HG02571 (cell line): Measurements from ENCODE around the gene RAB24.
"Not testable (repeated sequence)": the region's sequence is repeated elsewhere in the genome, so short reads cannot be mapped to it uniquely, and the experiment has no call there.

Experiments
- ATAC-seq: cut with Tn5 transposase; IDR thresholded peaks from one replicate; pipeline ENCODE4 v1.9.1; 2021; ENCODE audit warnings: mild to moderate bottlenecking, moderate library complexity; ENCODE audit not compliant: unreplicated experiment

RAB24 gene

GRCh38 chr5:177311723-177312648, 8.5 kb upstream of the RAB24 start, which contains the start of gene MXD3:
Gene MXD3, minus strand, starts transcription at chr5:177311898. Its CDS starts 68 bp downstream, at chr5:177311830.
- ATAC-seq, result peak; percentile 63

- ATAC-seq, result no peak
These were observed 7.8 kb upstream of the RAB24 start for GRCh38 chr5:177311392-177311722.

GRCh38 chr5:177310757-177311391, 7.4 kb upstream of the RAB24 start:
- no peak for ATAC-seq

GRCh38 chr5:177310332-177310731, 6.8 kb upstream of the RAB24 start:
- ATAC-seq, result no peak

- no peak for ATAC-seq
These were observed 6.1 kb upstream of the RAB24 start for GRCh38 chr5:177309351-177310191.

GRCh38 chr5:177308740-177309139, 5.2 kb upstream of the RAB24 start:
- ATAC-seq, result no peak

- ATAC-seq, result no peak
These were observed 4.2 kb upstream of the RAB24 start for GRCh38 chr5:177307544-177308363.

- ATAC-seq, result no peak
These were observed 3.4 kb upstream of the RAB24 start for GRCh38 chr5:177306674-177307543.

GRCh38 chr5:177306103-177306640, 2.7 kb upstream of the RAB24 start:
- not testable (repeated sequence) for ATAC-seq

- ATAC-seq, result no peak
These were observed 1.0 kb upstream of the RAB24 start for GRCh38 chr5:177304392-177305119.

- ATAC-seq, result no peak
These were observed 439 bp upstream of the RAB24 start for GRCh38 chr5:177303925-177304391.

GRCh38 chr5:177302354-177303110, 987 bp downstream of the RAB24 start:
- ATAC-seq, result no peak

- ATAC-seq, result no peak
These were observed 1.9 kb downstream of the RAB24 start for GRCh38 chr5:177301503-177302165.

- ATAC-seq, result no peak
These were observed 2.6 kb downstream of the RAB24 start for GRCh38 chr5:177300951-177301350.

GRCh38 chr5:177300236-177300880, 3.2 kb downstream of the RAB24 start:
- ATAC-seq, result no peak

- ATAC-seq, result no peak
These were observed 3.8 kb downstream of the RAB24 start for GRCh38 chr5:177299697-177300096.

GRCh38 chr5:177297922-177298321, 5.6 kb downstream of the RAB24 start:
- ATAC-seq, result no peak
